H1 (cell line): Measurements from ENCODE around the gene SLC12A6. TPM values are rescaled to one million over a fixed set of nuclear protein-coding genes. Genes with fewer than 3 reads are reported as not detected.

ENCODE experiments used
- RAD21 ChIP-seq, 2 experiments: IDR thresholded peaks in 1 of 2; conservative IDR thresholded peaks in 1 of 2; 2 replicates each; pipeline ENCODE4 v1.6.1; 2011; ENCODE audit warnings: low read depth in 2 of 2, low read length in 2 of 2, improper control_type of control experiment in 1 of 2, inconsistent platforms in 1 of 2, mild to moderate bottlenecking in 1 of 2, moderate library complexity in 1 of 2
- SIN3A ChIP-seq, 2 experiments: IDR thresholded peaks in 1 of 2; conservative IDR thresholded peaks in 1 of 2; 2 replicates each; pipeline ENCODE4 v1.6.1; 2011 to 2012; ENCODE audit warnings: low read length in 2 of 2, improper control_type of control experiment in 1 of 2, low read depth in 1 of 2, mild to moderate bottlenecking in 1 of 2
- TCF12 ChIP-seq: IDR thresholded peaks from 2 replicates; pipeline ENCODE4 v1.6.1; 2011; ENCODE audit warnings: low read depth, mild to moderate bottlenecking, low read length
- TEAD4 ChIP-seq: IDR thresholded peaks from 2 replicates; pipeline ENCODE4 v1.6.1; 2012; ENCODE audit warnings: low read depth, low read length, inconsistent platforms, mixed read lengths
- polyA plus RNA-seq, 7 experiments: library from polyadenylated mRNA; depleted of rRNA in 3 of 7; stranded (reverse) in 5 of 7; unstranded in 2 of 7; fragments of >200 nt in 5 of 7; fragments of 200-250 nt in 2 of 7; gene quantifications; 1 replicate in 5 of 7; 2 replicates in 1 of 7; 4 replicates in 1 of 7; pipeline versions ENCODE4 v1.2.1 to v1.2.3, GENCODE V29; 2011 to 2013; ENCODE audit warnings: missing spikeins in 2 of 7, mixed read lengths in 2 of 7
- total RNA-seq: library from RNA; stranded (reverse); fragmentation: NEBNext Ultra II Directional; extraction: Animal tissue kit (Norgen Biotek cat#: 25700); gene quantifications from 2 replicates; pipeline ENCODE4 v1.2.1, GENCODE V29; 2021
- TF ChIP-seq, protein P1 (sequence below): fragments of 300-600 bp; sonication (generic); IDR thresholded peaks from 2 replicates; pipeline ENCODE4 v1.7.1; 2012; ENCODE audit warnings: low read length, moderate library complexity, mild to moderate bottlenecking, inconsistent platforms; ENCODE audit not compliant: insufficient replicate concordance
- TF ChIP-seq, protein P2 (sequence below): IDR thresholded peaks from 2 replicates; pipeline ENCODE4 v1.6.1; 2012; ENCODE audit warnings: inconsistent platforms

Gene SLC12A6
- total and polyA plus RNA-seq, 2 of the 8 experiments (the other 6 are each of a cell fraction or from before 2014, with no cell fraction given), result 9.2 to 11.1 TPM

DNA sequence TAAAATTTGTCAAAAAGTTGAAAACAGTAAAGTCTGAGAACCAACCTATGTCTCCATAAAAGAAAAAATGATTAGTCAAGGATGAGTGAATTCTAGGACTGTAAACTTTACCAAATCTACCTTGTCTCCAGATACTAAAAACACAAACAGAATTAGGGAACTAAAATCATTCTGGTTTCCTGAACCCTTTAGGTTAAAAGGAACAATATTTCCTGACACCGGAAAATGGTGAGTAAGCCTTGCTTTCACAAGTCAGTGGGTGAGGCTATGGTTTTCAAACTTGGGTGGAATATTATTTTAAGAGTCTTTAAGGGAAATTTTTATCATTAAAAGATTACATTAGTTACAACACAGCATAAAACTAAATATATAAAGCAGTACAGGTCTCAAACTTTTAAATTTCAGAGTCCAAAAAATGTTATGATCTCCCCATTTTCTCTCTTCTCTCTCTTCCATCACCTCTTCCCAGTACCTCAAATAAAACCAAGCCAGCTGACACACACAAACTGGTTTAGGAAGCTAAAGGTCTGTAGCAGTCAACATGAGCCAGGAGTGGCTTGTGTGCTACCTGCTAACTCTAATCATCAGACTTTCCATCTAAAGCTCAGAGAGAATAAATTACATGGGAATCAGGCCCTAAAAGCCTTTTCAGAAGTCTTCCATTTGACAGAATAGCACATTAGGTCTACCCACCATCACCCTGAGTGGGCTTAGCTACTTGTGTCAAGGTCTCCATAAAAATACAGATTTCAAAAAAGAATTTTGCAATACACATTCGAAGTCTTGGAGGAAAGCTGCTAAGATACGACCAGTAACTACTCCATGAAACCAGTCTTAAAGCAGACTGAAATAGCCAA, 2.2 kb downstream of the SLC12A6 start (continued):
- TF ChIP-seq, protein P1, sequence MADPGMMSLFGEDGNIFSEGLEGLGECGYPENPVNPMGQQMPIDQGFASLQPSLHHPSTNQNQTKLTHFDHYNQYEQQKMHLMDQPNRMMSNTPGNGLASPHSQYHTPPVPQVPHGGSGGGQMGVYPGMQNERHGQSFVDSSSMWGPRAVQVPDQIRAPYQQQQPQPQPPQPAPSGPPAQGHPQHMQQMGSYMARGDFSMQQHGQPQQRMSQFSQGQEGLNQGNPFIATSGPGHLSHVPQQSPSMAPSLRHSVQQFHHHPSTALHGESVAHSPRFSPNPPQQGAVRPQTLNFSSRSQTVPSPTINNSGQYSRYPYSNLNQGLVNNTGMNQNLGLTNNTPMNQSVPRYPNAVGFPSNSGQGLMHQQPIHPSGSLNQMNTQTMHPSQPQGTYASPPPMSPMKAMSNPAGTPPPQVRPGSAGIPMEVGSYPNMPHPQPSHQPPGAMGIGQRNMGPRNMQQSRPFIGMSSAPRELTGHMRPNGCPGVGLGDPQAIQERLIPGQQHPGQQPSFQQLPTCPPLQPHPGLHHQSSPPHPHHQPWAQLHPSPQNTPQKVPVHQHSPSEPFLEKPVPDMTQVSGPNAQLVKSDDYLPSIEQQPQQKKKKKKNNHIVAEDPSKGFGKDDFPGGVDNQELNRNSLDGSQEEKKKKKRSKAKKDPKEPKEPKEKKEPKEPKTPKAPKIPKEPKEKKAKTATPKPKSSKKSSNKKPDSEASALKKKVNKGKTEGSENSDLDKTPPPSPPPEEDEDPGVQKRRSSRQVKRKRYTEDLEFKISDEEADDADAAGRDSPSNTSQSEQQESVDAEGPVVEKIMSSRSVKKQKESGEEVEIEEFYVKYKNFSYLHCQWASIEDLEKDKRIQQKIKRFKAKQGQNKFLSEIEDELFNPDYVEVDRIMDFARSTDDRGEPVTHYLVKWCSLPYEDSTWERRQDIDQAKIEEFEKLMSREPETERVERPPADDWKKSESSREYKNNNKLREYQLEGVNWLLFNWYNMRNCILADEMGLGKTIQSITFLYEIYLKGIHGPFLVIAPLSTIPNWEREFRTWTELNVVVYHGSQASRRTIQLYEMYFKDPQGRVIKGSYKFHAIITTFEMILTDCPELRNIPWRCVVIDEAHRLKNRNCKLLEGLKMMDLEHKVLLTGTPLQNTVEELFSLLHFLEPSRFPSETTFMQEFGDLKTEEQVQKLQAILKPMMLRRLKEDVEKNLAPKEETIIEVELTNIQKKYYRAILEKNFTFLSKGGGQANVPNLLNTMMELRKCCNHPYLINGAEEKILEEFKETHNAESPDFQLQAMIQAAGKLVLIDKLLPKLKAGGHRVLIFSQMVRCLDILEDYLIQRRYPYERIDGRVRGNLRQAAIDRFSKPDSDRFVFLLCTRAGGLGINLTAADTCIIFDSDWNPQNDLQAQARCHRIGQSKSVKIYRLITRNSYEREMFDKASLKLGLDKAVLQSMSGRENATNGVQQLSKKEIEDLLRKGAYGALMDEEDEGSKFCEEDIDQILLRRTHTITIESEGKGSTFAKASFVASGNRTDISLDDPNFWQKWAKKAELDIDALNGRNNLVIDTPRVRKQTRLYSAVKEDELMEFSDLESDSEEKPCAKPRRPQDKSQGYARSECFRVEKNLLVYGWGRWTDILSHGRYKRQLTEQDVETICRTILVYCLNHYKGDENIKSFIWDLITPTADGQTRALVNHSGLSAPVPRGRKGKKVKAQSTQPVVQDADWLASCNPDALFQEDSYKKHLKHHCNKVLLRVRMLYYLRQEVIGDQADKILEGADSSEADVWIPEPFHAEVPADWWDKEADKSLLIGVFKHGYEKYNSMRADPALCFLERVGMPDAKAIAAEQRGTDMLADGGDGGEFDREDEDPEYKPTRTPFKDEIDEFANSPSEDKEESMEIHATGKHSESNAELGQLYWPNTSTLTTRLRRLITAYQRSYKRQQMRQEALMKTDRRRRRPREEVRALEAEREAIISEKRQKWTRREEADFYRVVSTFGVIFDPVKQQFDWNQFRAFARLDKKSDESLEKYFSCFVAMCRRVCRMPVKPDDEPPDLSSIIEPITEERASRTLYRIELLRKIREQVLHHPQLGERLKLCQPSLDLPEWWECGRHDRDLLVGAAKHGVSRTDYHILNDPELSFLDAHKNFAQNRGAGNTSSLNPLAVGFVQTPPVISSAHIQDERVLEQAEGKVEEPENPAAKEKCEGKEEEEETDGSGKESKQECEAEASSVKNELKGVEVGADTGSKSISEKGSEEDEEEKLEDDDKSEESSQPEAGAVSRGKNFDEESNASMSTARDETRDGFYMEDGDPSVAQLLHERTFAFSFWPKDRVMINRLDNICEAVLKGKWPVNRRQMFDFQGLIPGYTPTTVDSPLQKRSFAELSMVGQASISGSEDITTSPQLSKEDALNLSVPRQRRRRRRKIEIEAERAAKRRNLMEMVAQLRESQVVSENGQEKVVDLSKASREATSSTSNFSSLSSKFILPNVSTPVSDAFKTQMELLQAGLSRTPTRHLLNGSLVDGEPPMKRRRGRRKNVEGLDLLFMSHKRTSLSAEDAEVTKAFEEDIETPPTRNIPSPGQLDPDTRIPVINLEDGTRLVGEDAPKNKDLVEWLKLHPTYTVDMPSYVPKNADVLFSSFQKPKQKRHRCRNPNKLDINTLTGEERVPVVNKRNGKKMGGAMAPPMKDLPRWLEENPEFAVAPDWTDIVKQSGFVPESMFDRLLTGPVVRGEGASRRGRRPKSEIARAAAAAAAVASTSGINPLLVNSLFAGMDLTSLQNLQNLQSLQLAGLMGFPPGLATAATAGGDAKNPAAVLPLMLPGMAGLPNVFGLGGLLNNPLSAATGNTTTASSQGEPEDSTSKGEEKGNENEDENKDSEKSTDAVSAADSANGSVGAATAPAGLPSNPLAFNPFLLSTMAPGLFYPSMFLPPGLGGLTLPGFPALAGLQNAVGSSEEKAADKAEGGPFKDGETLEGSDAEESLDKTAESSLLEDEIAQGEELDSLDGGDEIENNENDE, result no peak
- TF ChIP-seq RAD21 (IDR thresholded peaks at IDR 0.05 in 1 of 2, conservative IDR thresholded peaks at IDR 0.05 in 1 of 2; ENCODE audit: low read depth in 2 of 2, low read length in 2 of 2) (no peak), SIN3A (conservative IDR thresholded peaks at IDR 0.05 in 1 of 2, IDR thresholded peaks at IDR 0.05 in 1 of 2; ENCODE audit: low read depth in 1 of 2, low read length in 2 of 2) (no peak), TEAD4 (no peak), TCF12 (no peak)
- TF ChIP-seq, protein P2, sequence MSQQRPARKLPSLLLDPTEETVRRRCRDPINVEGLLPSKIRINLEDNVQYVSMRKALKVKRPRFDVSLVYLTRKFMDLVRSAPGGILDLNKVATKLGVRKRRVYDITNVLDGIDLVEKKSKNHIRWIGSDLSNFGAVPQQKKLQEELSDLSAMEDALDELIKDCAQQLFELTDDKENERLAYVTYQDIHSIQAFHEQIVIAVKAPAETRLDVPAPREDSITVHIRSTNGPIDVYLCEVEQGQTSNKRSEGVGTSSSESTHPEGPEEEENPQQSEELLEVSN, result no peak
